NCI-H2227 (cell line): Measurements from ENCODE around the gene NCAM1.
A peak's percentile ranks its signal among the peaks of the same experiment; 100 is the strongest.

Source experiments
- DNase-seq: peaks from one replicate; lab custom pipeline; 2025; ENCODE audit not compliant: unreplicated experiment; lab: John Stamatoyannopoulos, UW

The NCAM1 gene

GRCh38 chr11:113193946-113194345 lies 232.7 kb downstream of the NCAM1 start:
- no peak for DNase-seq

- no peak for DNase-seq
Observed at GRCh38 chr11:113195728-113196127, 234.5 kb downstream of the NCAM1 start.

GRCh38 chr11:113197446-113197845 lies 236.2 kb downstream of the NCAM1 start:
- no peak for DNase-seq

GRCh38 chr11:113198972-113199661 lies 237.9 kb downstream of the NCAM1 start:
- peak; percentile 4 for DNase-seq

- no peak for DNase-seq
Observed at GRCh38 chr11:113199866-113200265, 238.6 kb downstream of the NCAM1 start.

GRCh38 chr11:113201054-113201818 lies 240.0 kb downstream of the NCAM1 start:
- peak; percentile 88 for DNase-seq

- no peak for DNase-seq
Observed at GRCh38 chr11:113202431-113202830, 241.2 kb downstream of the NCAM1 start.

GRCh38 chr11:113203141-113203753 lies 242.0 kb downstream of the NCAM1 start:
- no peak for DNase-seq

- no peak for DNase-seq
Observed at GRCh38 chr11:113204280-113204679, 243.1 kb downstream of the NCAM1 start.

- DNase-seq = no peak
Observed at GRCh38 chr11:113213549-113213948, 252.3 kb downstream of the NCAM1 start.

- DNase-seq = no peak
Observed at GRCh38 chr11:113222241-113222640, 261.0 kb downstream of the NCAM1 start.

GRCh38 chr11:113234888-113235287 lies 273.7 kb downstream of the NCAM1 start:
- DNase-seq = no peak

GRCh38 chr11:113237261-113237660 lies 276.0 kb downstream of the NCAM1 start:
- no peak for DNase-seq

GRCh38 chr11:113238721-113239120 lies 277.5 kb downstream of the NCAM1 start:
- DNase-seq = no peak

GRCh38 chr11:113240389-113240788 lies 279.2 kb downstream of the NCAM1 start:
- no peak for DNase-seq

GRCh38 chr11:113240790-113241635 lies 279.8 kb downstream of the NCAM1 start:
- DNase-seq = no peak

- no peak for DNase-seq
Observed at GRCh38 chr11:113241636-113242054, 280.4 kb downstream of the NCAM1 start.

GRCh38 chr11:113242060-113242459 lies 280.8 kb downstream of the NCAM1 start:
- no peak for DNase-seq

GRCh38 chr11:113242767-113243397 lies 281.7 kb downstream of the NCAM1 start:
- DNase-seq = peak; percentile 47

- no peak for DNase-seq
Observed at GRCh38 chr11:113243696-113244095, 282.5 kb downstream of the NCAM1 start.

- no peak for DNase-seq
Observed at GRCh38 chr11:113245216-113245615, 284.0 kb downstream of the NCAM1 start.
